Spleen (tissue), 11 donors: ENCODE data around the gene SHC3. TPM values are rescaled to one million over a fixed set of nuclear protein-coding genes. Genes with fewer than 3 reads are reported as not detected.

Experiments
- DNase-seq: peaks from one replicate; pipeline ENCODE4 v3.0.0-alpha.2; 2020
- H3K27ac ChIP-seq, 8 donors: fragments of 200-600 bp; sonication (generic) in 7 of 8; 1 replicate in 4 of 8; 2 replicates in 4 of 8; pipeline versions ENCODE4 v1.5.0 to v1.8.0; 2016 to 2021; ENCODE audit warnings: inconsistent platforms in 4 of 8, mild to moderate bottlenecking in 4 of 8, moderate library complexity in 1 of 8
- H3K27me3 ChIP-seq, 7 donors: fragments of 200-600 bp; sonication (generic) in 6 of 7; replicated peaks in 1 of 7; 1 replicate in 4 of 7; 2 replicates in 3 of 7; pipeline versions ENCODE4 v1.5.0 to v1.8.0; 2016 to 2021; ENCODE audit warnings: inconsistent platforms in 3 of 7, mild to moderate bottlenecking in 1 of 7
- H3K36me3 ChIP-seq, 6 donors: fragments of 200-600 bp; sonication (generic) in 5 of 6; 1 replicate in 4 of 6; 2 replicates in 2 of 6; pipeline versions ENCODE4 v1.5.0 to v1.8.0; 2016 to 2021; ENCODE audit warnings: inconsistent platforms in 2 of 6
- H3K4me1 ChIP-seq, 6 donors: fragments of 200-600 bp; sonication (generic) in 5 of 6; 1 replicate in 3 of 6; 2 replicates in 3 of 6; pipeline versions ENCODE4 v1.5.0 to v1.8.0; 2016 to 2021; ENCODE audit warnings: inconsistent platforms in 3 of 6
- H3K4me3 ChIP-seq, 8 donors: fragments of 200-600 bp; sonication (generic) in 7 of 8; 1 replicate in 4 of 8; 2 replicates in 4 of 8; pipeline versions ENCODE4 v1.5.0 to v1.8.0; 2016 to 2021; ENCODE audit warnings: inconsistent platforms in 4 of 8, mild to moderate bottlenecking in 4 of 8, moderate library complexity in 2 of 8
- H3K9me3 ChIP-seq, 8 donors: fragments of 200-600 bp; sonication (generic) in 7 of 8; 1 replicate in 4 of 8; 2 replicates in 4 of 8; pipeline versions ENCODE4 v1.5.0 to v1.8.0; 2016 to 2021; ENCODE audit warnings: inconsistent platforms in 4 of 8
- POLR2A ChIP-seq, 3 donors: fragments of 450-650 bp; IDR thresholded peaks; one replicate each; pipeline ENCODE4 v1.5.1; 2017; ENCODE audit warnings: antibody characterized with exemption in 3 of 3, mild to moderate bottlenecking in 1 of 3
- POLR2AphosphoS5 ChIP-seq, 3 donors: sonication (generic); formaldehyde crosslinking; IDR thresholded peaks; one replicate each; pipeline ENCODE4 v1.5.1; 2017; ENCODE audit warnings: antibody characterized with exemption in 3 of 3
- WGBS, 5 donors: extraction: QIAGEN DNeasy Blood & Tissue Kit in 3 of 5; methylation state at CpG; one replicate each; pipeline versions ENCODE4 v1.1.5 to v1.1.7; 2013 to 2018; 5-methylcytosine and 5-hydroxymethylcytosine counted together
- intact Hi-C: fragments of 100-400 bp; cut with DNase I; formaldehyde crosslinking; loops from one replicate; pipeline ENCODE4 v1.15.0; 2023; ENCODE audit warnings: low total_unique reads
- polyA plus RNA-seq, 3 donors: library from polyadenylated mRNA; stranded (reverse); fragments of 200-250 nt; gene quantifications; one replicate each; pipeline ENCODE4 v1.2.1, GENCODE V29; 2013
- total RNA-seq, 7 donors: library from RNA; depleted of rRNA in 3 of 7; stranded (reverse); fragments of >200 nt in 3 of 7; fragmentation: NEBNext Ultra II Directional in 4 of 7; extraction: Animal tissue kit (Norgen Biotek cat#: 25700) in 4 of 7; gene quantifications; one replicate each; pipeline versions ENCODE4 v1.1.0 to v1.2.1, GENCODE V29; 2016 to 2021
- TF ChIP-seq, protein P1 (sequence below), 11 experiments: fragments of 200-600 bp in 7 of 11; fragments of 450-650 bp in 4 of 11; sonication (generic) in 4 of 11; IDR thresholded peaks in 8 of 11; conservative IDR thresholded peaks in 3 of 11; 1 replicate in 7 of 11; 2 replicates in 4 of 11; pipeline versions ENCODE4 v1.4.0 to v1.8.0; 2016 to 2021; ENCODE audit warnings: antibody characterized with exemption in 11 of 11, inconsistent platforms in 4 of 11, mild to moderate bottlenecking in 1 of 11
- donor health status: healthy with polysubstance abuse.
- donor health status: DM: no; HTN: no; CAD: no; lungs with moderate emphysema.
- donor health status: DM: no; HTN: no; CAD: no.
- donor health status: Bipolar disorder and iron deficiency.
- donor health status: healthy.
- donor health status: DM: no; HTN: no; CAD: no.
- donor health status: DM: yes; HTN: yes; CAD: no.

Gene SHC3
- total and polyA plus RNA-seq, 10 donors = 0.03 to 0.70 (median 0.07) TPM; not detected in 1

DNA sequence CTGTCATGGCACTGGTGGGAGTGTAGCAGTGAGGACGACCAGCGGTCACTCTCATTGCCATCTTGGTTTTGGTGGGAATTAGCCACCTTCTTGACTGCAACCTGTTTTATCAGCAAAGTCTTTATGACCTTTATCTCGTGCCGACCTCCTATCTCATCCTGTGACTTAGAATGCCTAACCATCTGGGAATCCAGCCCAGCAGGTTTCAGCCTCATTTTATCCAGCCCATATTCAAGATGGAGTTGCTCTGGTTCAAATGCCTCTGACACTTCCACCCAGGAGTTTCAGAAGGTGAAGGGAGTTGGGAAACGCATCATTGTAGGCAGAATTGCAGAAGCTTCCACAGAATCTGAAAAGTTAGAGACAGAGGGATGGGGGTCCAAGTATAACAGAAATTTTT lies 35.4 kb downstream of the SHC3 start:
- intact Hi-C loops = no loop called here
- H3K27me3 ChIP-seq = no peaks in the 10 kb centered on the region
- no peaks in the 10 kb centered on the region for H3K9me3 ChIP-seq
- H3K4me1 ChIP-seq = no peaks in the 10 kb centered on the region
- H3K27ac ChIP-seq = no peak overlapping the region
- WGBS, 5 donors = 81 to 95% (median 90%) methylated on average over 5 of the region's 5 CpGs
- no peak for DNase-seq
- TF ChIP-seq POLR2AphosphoS5 (IDR thresholded peaks at IDR 0.05) = no peak
- TF ChIP-seq POLR2A (IDR thresholded peaks at IDR 0.05) = no peak
- TF ChIP-seq, protein P1, sequence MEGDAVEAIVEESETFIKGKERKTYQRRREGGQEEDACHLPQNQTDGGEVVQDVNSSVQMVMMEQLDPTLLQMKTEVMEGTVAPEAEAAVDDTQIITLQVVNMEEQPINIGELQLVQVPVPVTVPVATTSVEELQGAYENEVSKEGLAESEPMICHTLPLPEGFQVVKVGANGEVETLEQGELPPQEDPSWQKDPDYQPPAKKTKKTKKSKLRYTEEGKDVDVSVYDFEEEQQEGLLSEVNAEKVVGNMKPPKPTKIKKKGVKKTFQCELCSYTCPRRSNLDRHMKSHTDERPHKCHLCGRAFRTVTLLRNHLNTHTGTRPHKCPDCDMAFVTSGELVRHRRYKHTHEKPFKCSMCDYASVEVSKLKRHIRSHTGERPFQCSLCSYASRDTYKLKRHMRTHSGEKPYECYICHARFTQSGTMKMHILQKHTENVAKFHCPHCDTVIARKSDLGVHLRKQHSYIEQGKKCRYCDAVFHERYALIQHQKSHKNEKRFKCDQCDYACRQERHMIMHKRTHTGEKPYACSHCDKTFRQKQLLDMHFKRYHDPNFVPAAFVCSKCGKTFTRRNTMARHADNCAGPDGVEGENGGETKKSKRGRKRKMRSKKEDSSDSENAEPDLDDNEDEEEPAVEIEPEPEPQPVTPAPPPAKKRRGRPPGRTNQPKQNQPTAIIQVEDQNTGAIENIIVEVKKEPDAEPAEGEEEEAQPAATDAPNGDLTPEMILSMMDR (IDR thresholded peaks at IDR 0.05 in 8 of 11, conservative IDR thresholded peaks at IDR 0.05 in 3 of 11) = no peak
- H3K4me3 ChIP-seq = no peak overlapping the region
- no peaks in the 10 kb centered on the region for H3K36me3 ChIP-seq

DNA sequence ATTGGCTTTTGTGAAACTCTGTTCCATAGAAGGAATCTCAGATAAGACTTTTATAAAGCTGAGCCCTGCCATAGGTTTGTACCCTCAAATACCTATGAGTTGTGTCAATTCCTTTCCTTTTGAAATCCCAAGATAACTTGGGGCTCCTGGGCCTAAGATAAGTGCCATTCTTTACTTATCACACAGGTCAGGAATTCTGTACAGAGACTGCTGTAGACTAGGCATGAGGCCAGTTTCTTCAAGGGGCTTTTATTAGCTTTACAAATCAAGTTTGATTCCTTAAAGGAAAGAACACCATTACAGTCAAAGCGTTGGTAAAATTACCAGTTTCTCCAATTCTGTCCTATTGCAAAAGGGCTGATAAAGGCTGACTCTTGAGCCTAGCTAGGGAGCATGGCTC lies 39.2 kb downstream of the SHC3 start:
- 92 to 100% (median 94%) methylated on average over 1 of the region's 1 CpG for WGBS, 5 donors
- peaks cover 0 to 18% (median 11%) of the 10 kb centered on the region in 8 donors for H3K9me3 ChIP-seq
- DNase-seq = no peak
- no peak overlapping the region for H3K4me3 ChIP-seq
- intact Hi-C loops = no loop called here
- TF ChIP-seq, protein P1 (IDR thresholded peaks at IDR 0.05 in 8 of 11, conservative IDR thresholded peaks at IDR 0.05 in 3 of 11) = no peak
- TF ChIP-seq POLR2AphosphoS5 (IDR thresholded peaks at IDR 0.05) = no peak
- TF ChIP-seq POLR2A (IDR thresholded peaks at IDR 0.05) = no peak
- H3K4me1 ChIP-seq = no peaks in the 10 kb centered on the region
- no peaks in the 10 kb centered on the region for H3K36me3 ChIP-seq
- H3K27ac ChIP-seq = no peak overlapping the region
- H3K27me3 ChIP-seq = no peaks in the 10 kb centered on the region

DNA sequence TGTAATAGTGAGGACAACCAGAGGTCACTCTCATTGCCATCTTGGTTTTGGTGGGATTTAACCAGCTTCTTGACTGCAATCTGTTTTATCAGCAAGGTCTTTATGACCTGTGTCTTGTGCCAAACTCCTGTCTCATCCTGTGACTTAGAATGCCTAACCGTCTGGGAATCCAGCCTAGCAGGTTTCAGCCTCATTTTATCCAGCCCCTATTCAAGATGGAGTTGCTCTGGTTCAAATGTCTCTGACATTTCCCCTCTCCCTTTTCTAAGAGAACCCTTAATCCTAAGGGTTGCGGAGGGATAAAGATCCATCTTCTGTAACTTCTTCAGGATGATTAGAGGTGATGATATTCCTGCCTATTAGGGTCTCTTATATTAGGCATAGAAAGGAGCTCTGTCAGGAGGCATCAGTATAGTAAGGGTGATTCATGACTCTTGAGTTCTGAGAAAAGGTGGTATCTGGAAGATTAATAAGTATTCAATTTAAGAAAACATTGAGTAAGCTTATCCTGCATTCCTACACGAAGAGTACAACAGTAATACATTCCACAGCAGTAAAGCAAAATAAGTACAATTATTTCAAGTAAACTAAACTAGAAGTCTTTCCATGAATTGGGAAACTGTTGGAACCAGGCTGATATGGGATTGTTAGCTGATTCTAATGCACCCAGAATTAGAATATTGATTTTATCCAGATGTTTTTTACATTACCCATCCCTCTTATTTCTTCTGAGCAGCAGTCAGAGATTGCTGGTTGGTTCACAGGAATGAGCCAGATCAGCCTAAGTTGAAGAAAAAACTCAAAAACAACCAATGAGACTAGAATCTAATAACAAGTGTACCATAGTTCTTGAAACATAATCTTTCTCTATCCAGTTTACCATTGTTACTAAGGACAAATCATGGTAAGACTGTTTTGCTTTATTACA lies 39.9 kb downstream of the SHC3 start:
- no peaks in the 10 kb centered on the region for H3K36me3 ChIP-seq
- H3K27ac ChIP-seq = no peak overlapping the region
- no peak overlapping the region for H3K4me3 ChIP-seq
- intact Hi-C loops = no loop called here
- DNase-seq = no peak
- H3K4me1 ChIP-seq = no peaks in the 10 kb centered on the region
- H3K27me3 ChIP-seq = no peaks in the 10 kb centered on the region
- WGBS, 5 donors = 90 to 95% (median 92%) methylated on average over 3 of the region's 3 CpGs
- H3K9me3 ChIP-seq = peaks cover 0 to 25% (median 18%) of the 10 kb centered on the region in 8 donors
- TF ChIP-seq POLR2AphosphoS5 (IDR thresholded peaks at IDR 0.05) = no peak
- no peak for TF ChIP-seq POLR2A (IDR thresholded peaks at IDR 0.05)
- TF ChIP-seq, protein P1 (IDR thresholded peaks at IDR 0.05 in 8 of 11, conservative IDR thresholded peaks at IDR 0.05 in 3 of 11) = no peak
